ENCODE data around the gene HNRNPA1.

The HNRNPA1 gene

GRCh38 chr12:54328595-54329337 is 48.2 kb downstream of the HNRNPA1 start:
- Mint-ChIP-seq H3K9me3 (no peaks in the 10 kb centered on the region), H3K4me3 (peak overlapping the region; percentile 54), H3K27ac (peak overlapping the region; percentile 66), H3K27me3 (ENCODE audit: low read depth) (no peaks in the 10 kb centered on the region), H3K36me3 (ENCODE audit: low read depth) (peaks cover 14% of the 10 kb centered on the region), H3K4me1 (ENCODE audit: low read depth) (peaks cover 49% of the 10 kb centered on the region)
- no peak for DNase-seq (ENCODE audit: low spot score)

- peaks cover 46% of the 10 kb centered on the region for H3K4me1 Mint-ChIP-seq (ENCODE audit: low read depth)
- H3K27ac Mint-ChIP-seq, result peak overlapping the region; percentile 37
- no peaks in the 10 kb centered on the region for H3K27me3 Mint-ChIP-seq (ENCODE audit: low read depth)
These were observed 49.2 kb downstream of the HNRNPA1 start for GRCh38 chr12:54329759-54330158.

GRCh38 chr12:54330442-54330841 is 49.9 kb downstream of the HNRNPA1 start:
- no peak for DNase-seq (ENCODE audit: low spot score)
- Mint-ChIP-seq H3K36me3 (ENCODE audit: low read depth) (peaks cover 8% of the 10 kb centered on the region), H3K4me1 (ENCODE audit: low read depth) (peaks cover 49% of the 10 kb centered on the region), H3K4me3 (peak overlapping the region; percentile 62), H3K27ac (peak overlapping the region; percentile 79), H3K27me3 (ENCODE audit: low read depth) (no peaks in the 10 kb centered on the region), H3K9me3 (no peaks in the 10 kb centered on the region)

More at GRCh38 chr12:54329759-54330158, 49.2 kb downstream of the HNRNPA1 start:
- no peaks in the 10 kb centered on the region for H3K9me3 Mint-ChIP-seq
- DNase-seq (ENCODE audit: low spot score), result no peak
- H3K36me3 Mint-ChIP-seq (ENCODE audit: low read depth), result peaks cover 14% of the 10 kb centered on the region
- no peak overlapping the region for H3K4me3 Mint-ChIP-seq

- no peaks in the 10 kb centered on the region for H3K9me3 Mint-ChIP-seq
- peak overlapping the region; percentile 26 for H3K27ac Mint-ChIP-seq
- peak overlapping the region; percentile 62 for H3K4me3 Mint-ChIP-seq
- peaks cover 8% of the 10 kb centered on the region for H3K36me3 Mint-ChIP-seq (ENCODE audit: low read depth)
- H3K27me3 Mint-ChIP-seq (ENCODE audit: low read depth), result no peaks in the 10 kb centered on the region
- no peak for DNase-seq (ENCODE audit: low spot score)
- peaks cover 44% of the 10 kb centered on the region for H3K4me1 Mint-ChIP-seq (ENCODE audit: low read depth)
These were observed 50.9 kb downstream of the HNRNPA1 start for GRCh38 chr12:54331461-54331860.

GRCh38 chr12:54333420-54334034 is 53.0 kb downstream of the HNRNPA1 start:
- peaks cover 8% of the 10 kb centered on the region for H3K36me3 Mint-ChIP-seq (ENCODE audit: low read depth)
- H3K4me1 Mint-ChIP-seq (ENCODE audit: low read depth), result peaks cover 37% of the 10 kb centered on the region
- no peaks in the 10 kb centered on the region for H3K27me3 Mint-ChIP-seq (ENCODE audit: low read depth)
- peak; percentile 16 for DNase-seq (ENCODE audit: low spot score)
- H3K9me3 Mint-ChIP-seq, result no peaks in the 10 kb centered on the region
- H3K27ac Mint-ChIP-seq, result no peak overlapping the region
- peak overlapping the region; percentile 11 for H3K4me3 Mint-ChIP-seq

All from T-helper 2 cell treated with Interferon-gamma antibody and Interleukin-4, amounts not matched to agents 5 μg/mL and 100 μg/mL, for 36 hours (primary cell).